Kidney (tissue), 14 donors: ENCODE results near the gene CREB3L2. TPM values are rescaled to one million over a fixed set of nuclear protein-coding genes. Genes with fewer than 3 reads are reported as not detected.

Source experiments
- DNase-seq, 5 donors: peaks; one replicate each; pipeline ENCODE4 v3.0.0-alpha.2; 2013 to 2020
- FAIRE-seq: peaks from 2 replicates; lab custom pipeline; 2012; peaks lifted over from hg19 to GRCh38; lab: Jason Lieb, UNC
- H3K27ac ChIP-seq, 2 donors: one replicate each; pipeline ENCODE4 v1.7.0; 2013; ENCODE audit warnings: low read depth in 2 of 2, low read length in 2 of 2, inconsistent platforms in 1 of 2
- H3K27me3 ChIP-seq: one replicate; pipeline ENCODE4 v1.7.1; 2013; ENCODE audit warnings: low read length, inconsistent platforms; ENCODE audit not compliant: control insufficient read depth, insufficient read depth
- H3K36me3 ChIP-seq, 3 donors: one replicate each; pipeline versions ENCODE4 v1.7.0 to v1.7.1; 2013; ENCODE audit warnings: low read length in 3 of 3, control low read depth in 1 of 3, inconsistent platforms in 1 of 3; ENCODE audit not compliant: insufficient read depth in 3 of 3, control insufficient read depth in 2 of 3
- H3K4me1 ChIP-seq, 3 donors: one replicate each; pipeline versions ENCODE4 v1.7.0 to v1.7.1; 2013; ENCODE audit warnings: low read length in 3 of 3, inconsistent platforms in 1 of 3, low read depth in 1 of 3; ENCODE audit not compliant: control insufficient read depth in 2 of 3, insufficient read depth in 2 of 3
- H3K4me3 ChIP-seq, 3 donors: one replicate each; pipeline versions ENCODE4 v1.7.0 to v1.8.1; 2013; ENCODE audit warnings: low read length in 3 of 3, control low read depth in 1 of 3, inconsistent platforms in 1 of 3
- H3K9ac ChIP-seq, 3 donors: one replicate each; pipeline versions ENCODE4 v1.7.0 to v1.7.1; 2013; ENCODE audit warnings: low read length in 3 of 3, control low read depth in 1 of 3, inconsistent platforms in 1 of 3
- H3K9me3 ChIP-seq, 3 donors: one replicate each; pipeline versions ENCODE4 v1.7.0 to v1.7.1; 2013; ENCODE audit warnings: low read length in 3 of 3, control low read depth in 1 of 3, inconsistent platforms in 1 of 3; ENCODE audit not compliant: control insufficient read depth in 2 of 3, insufficient read depth in 1 of 3
- intact Hi-C: fragments of 100-400 bp; cut with DNase I; formaldehyde crosslinking; loops from one replicate; pipeline ENCODE4 v1.11.1; 2022
- polyA plus RNA-seq: library from polyadenylated mRNA; stranded (reverse); fragments of 350-450 nt; fragmentation: Illumina TruSeq; extraction: RNeasy Lipid Tissue Mini Kit (QIAGEN cat#74804); gene quantifications from one replicate; pipeline ENCODE4 v1.2.3, GENCODE V29; 2014; ENCODE audit warnings: low read depth, low replicate concordance; ENCODE audit not compliant: insufficient read depth
- total RNA-seq: library from RNA; stranded (reverse); fragmentation: NEBNext Ultra II Directional; extraction: Animal tissue kit (Norgen Biotek cat#: 25700); gene quantifications from one replicate; pipeline ENCODE4 v1.2.1, GENCODE V29; 2021
- TF ChIP-seq, protein P1 (sequence below): IDR thresholded peaks from 3 replicates; pipeline ENCODE4 v1.5.1; 2012; ENCODE audit warnings: mild to moderate bottlenecking, moderate library complexity, borderline replicate concordance; ENCODE audit not compliant: insufficient read depth; ENCODE audit errors: extremely low read depth
- donor health status: control.
- donor health status: control.
- donor health status: control.
- donor health status: control.
- donor health status: control.
- donor health status: DM: yes; HTN: yes; CAD: no.
- donor health status: Normal renal cell carcinoma (clear cell type).

CREB3L2 gene
- total and polyA plus RNA-seq, 2 donors from 2014 or later, result 18.5 to 114 TPM

GRCh38 chr7:138024343-138024691, 22.4 kb upstream of the CREB3L2 start:
- no peak overlapping the region for H3K9ac ChIP-seq
- peaks cover 0 to 3% (median 0%) of the 10 kb centered on the region in 3 donors for H3K4me1 ChIP-seq
- no peak overlapping the region for H3K4me3 ChIP-seq
- intact Hi-C loops, result no loop called here
- DNase-seq (no peak), FAIRE-seq (no peak)
- TF ChIP-seq, protein P1, sequence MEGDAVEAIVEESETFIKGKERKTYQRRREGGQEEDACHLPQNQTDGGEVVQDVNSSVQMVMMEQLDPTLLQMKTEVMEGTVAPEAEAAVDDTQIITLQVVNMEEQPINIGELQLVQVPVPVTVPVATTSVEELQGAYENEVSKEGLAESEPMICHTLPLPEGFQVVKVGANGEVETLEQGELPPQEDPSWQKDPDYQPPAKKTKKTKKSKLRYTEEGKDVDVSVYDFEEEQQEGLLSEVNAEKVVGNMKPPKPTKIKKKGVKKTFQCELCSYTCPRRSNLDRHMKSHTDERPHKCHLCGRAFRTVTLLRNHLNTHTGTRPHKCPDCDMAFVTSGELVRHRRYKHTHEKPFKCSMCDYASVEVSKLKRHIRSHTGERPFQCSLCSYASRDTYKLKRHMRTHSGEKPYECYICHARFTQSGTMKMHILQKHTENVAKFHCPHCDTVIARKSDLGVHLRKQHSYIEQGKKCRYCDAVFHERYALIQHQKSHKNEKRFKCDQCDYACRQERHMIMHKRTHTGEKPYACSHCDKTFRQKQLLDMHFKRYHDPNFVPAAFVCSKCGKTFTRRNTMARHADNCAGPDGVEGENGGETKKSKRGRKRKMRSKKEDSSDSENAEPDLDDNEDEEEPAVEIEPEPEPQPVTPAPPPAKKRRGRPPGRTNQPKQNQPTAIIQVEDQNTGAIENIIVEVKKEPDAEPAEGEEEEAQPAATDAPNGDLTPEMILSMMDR, result no peak
- no peak overlapping the region for H3K27ac ChIP-seq
- H3K36me3 ChIP-seq, result no peaks in the 10 kb centered on the region
- no peaks in the 10 kb centered on the region for H3K27me3 ChIP-seq
- no peaks in the 10 kb centered on the region for H3K9me3 ChIP-seq

GRCh38 chr7:138023618-138024342, 21.9 kb upstream of the CREB3L2 start:
- Histone ChIP-seq H3K9me3 (no peaks in the 10 kb centered on the region), H3K9ac (no peak overlapping the region), H3K27ac (no peak overlapping the region), H3K4me1 (peaks cover 0 to 3% (median 0%) of the 10 kb centered on the region in 3 donors), H3K4me3 (no peak overlapping the region), H3K36me3 (no peaks in the 10 kb centered on the region), H3K27me3 (no peaks in the 10 kb centered on the region)
- TF ChIP-seq, protein P1, result no peak
- no peak for FAIRE-seq
- no peak for DNase-seq
- intact Hi-C loops, result no loop called here

- DNase-seq (no peak), FAIRE-seq (no peak)
- no peaks in the 10 kb centered on the region for H3K27me3 ChIP-seq
- intact Hi-C loops, result no loop called here
- H3K36me3 ChIP-seq, result no peaks in the 10 kb centered on the region
- no peak overlapping the region for H3K27ac ChIP-seq
- H3K9ac ChIP-seq, result no peak overlapping the region
- no peaks in the 10 kb centered on the region for H3K9me3 ChIP-seq
- no peak overlapping the region for H3K4me3 ChIP-seq
- TF ChIP-seq, protein P1, result no peak
- peaks cover 0 to 3% (median 0%) of the 10 kb centered on the region in 3 donors for H3K4me1 ChIP-seq
These were observed 20.0 kb upstream of the CREB3L2 start for GRCh38 chr7:138021889-138022288.

GRCh38 chr7:138017992-138018391, 16.1 kb upstream of the CREB3L2 start:
- Histone ChIP-seq H3K4me3 (no peak overlapping the region), H3K9me3 (no peaks in the 10 kb centered on the region), H3K36me3 (no peaks in the 10 kb centered on the region), H3K27ac (no peak overlapping the region), H3K9ac (no peak overlapping the region), H3K4me1 (no peaks in the 10 kb centered on the region), H3K27me3 (no peaks in the 10 kb centered on the region)
- DNase-seq (no peak), FAIRE-seq (no peak)
- TF ChIP-seq, protein P1, result no peak
- intact Hi-C loops, result no loop called here
